Measurements from ENCODE around the gene CD36. TPM values are rescaled to one million over a fixed set of nuclear protein-coding genes. Genes with fewer than 3 reads are reported as not detected.

CD36 gene
- total RNA-seq = 2.5 and 10.1 TPM in 2 replicates

GRCh38 chr7:80637911-80638765 is at the start of gene CD36:
CD36 (plus strand) TSS chr7:80638642; CDS start chr7:80646741, 8,099 bp downstream.

Other genes with a start within 250 kb of the CD36 start
- not detected in 2 replicates for gene GNAT3, start 126.6 kb upstream of the CD36 start, total RNA-seq

Measured in smooth muscle cell of trachea (primary cell).